Lung (tissue), 12 donors: ENCODE data around the gene RASGRF2. TPM values are rescaled to one million over a fixed set of nuclear protein-coding genes. Genes with fewer than 3 reads are reported as not detected.

Experiments
- ATAC-seq: fragments of 200-7000 bp; cut with Tn5 transposase; one replicate; pipeline ENCODE4 v1.9.1; 2020; ENCODE audit warnings: moderate number of reproducible peaks; ENCODE audit not compliant: insufficient read depth, low FRiP score
- DNase-seq, 3 donors: peaks; one replicate each; pipeline ENCODE4 v3.0.0-alpha.2; 2013 to 2017
- H3K27ac ChIP-seq, 2 donors: one replicate each; pipeline ENCODE4 v1.5.1; 2013; ENCODE audit warnings: mild to moderate bottlenecking in 2 of 2, moderate library complexity in 2 of 2, control low read depth in 1 of 2, inconsistent platforms in 1 of 2, low read depth in 1 of 2, low read length in 1 of 2
- H3K27me3 ChIP-seq, 3 donors: one replicate each; pipeline ENCODE4 v1.5.1; 2013; ENCODE audit warnings: low read length in 2 of 3; ENCODE audit not compliant: control insufficient read depth in 3 of 3, insufficient read depth in 3 of 3
- H3K36me3 ChIP-seq, 4 donors: one replicate each; pipeline ENCODE4 v1.5.1; 2013; ENCODE audit warnings: low read length in 4 of 4, mild to moderate bottlenecking in 1 of 4, moderate library complexity in 1 of 4; ENCODE audit not compliant: control insufficient read depth in 4 of 4, insufficient read depth in 4 of 4
- H3K4me1 ChIP-seq, 5 donors: one replicate each; pipeline ENCODE4 v1.5.1; 2013; ENCODE audit warnings: low read length in 5 of 5, mild to moderate bottlenecking in 2 of 5, moderate library complexity in 1 of 5; ENCODE audit not compliant: control insufficient read depth in 5 of 5, insufficient read depth in 5 of 5
- H3K4me3 ChIP-seq: one replicate; pipeline ENCODE4 v1.5.1; 2013; ENCODE audit warnings: mild to moderate bottlenecking, control low read depth, moderate library complexity
- H3K9ac ChIP-seq, 2 donors: one replicate each; pipeline ENCODE4 v1.5.1; 2013; ENCODE audit warnings: low read length in 2 of 2, control low read depth in 1 of 2; ENCODE audit not compliant: insufficient read depth in 1 of 2
- H3K9me3 ChIP-seq, 4 donors: one replicate each; pipeline ENCODE4 v1.5.1; 2013; ENCODE audit warnings: low read length in 3 of 4, mild to moderate bottlenecking in 1 of 4, moderate library complexity in 1 of 4; ENCODE audit not compliant: control insufficient read depth in 4 of 4, insufficient read depth in 3 of 4
- WGBS, 2 donors: extraction: QIAGEN DNeasy Blood & Tissue Kit; methylation state at CpG; one replicate each; pipeline ENCODE4 v1.1.7; 2013; 5-methylcytosine and 5-hydroxymethylcytosine counted together
- polyA plus RNA-seq, 2 donors: library from polyadenylated mRNA; stranded (reverse); fragments of 200-250 nt; gene quantifications; one replicate each; pipeline ENCODE4 v1.2.1, GENCODE V29; 2013
- total RNA-seq, 2 donors: library from RNA; depleted of rRNA in 1 of 2; stranded (reverse); fragments of >200 nt in 1 of 2; gene quantifications; one replicate each; pipeline ENCODE4 v1.2.1, GENCODE V29; 2014 to 2021
- TF ChIP-seq, protein P1 (sequence below): IDR thresholded peaks from 2 replicates; pipeline ENCODE4 v1.5.1; 2012; ENCODE audit warnings: mild to moderate bottlenecking; ENCODE audit errors: control extremely low read depth, extremely low read depth
- donor health status: control.
- donor health status: control.
- donor health status: Bipolar disorder and iron deficiency.
- donor health status: healthy.
- donor health status: DM: yes; HTN: yes; CAD: no.

The RASGRF2 gene
- total and polyA plus RNA-seq, 4 donors: 1.0 to 12.0 (median 2.7) TPM

GRCh38 chr5:80964919-80965318, 4.8 kb downstream of the RASGRF2 start:
- WGBS, 2 donors: 79 to 95% methylated on average over 5 of the region's 5 CpGs
- Histone ChIP-seq H3K27me3 (peaks cover 4 to 56% (median 42%) of the 10 kb centered on the region in 3 donors), H3K9me3 (peaks cover 0 to 3% (median 0%) of the 10 kb centered on the region in 4 donors), H3K4me1 (peaks cover 0 to 13% (median 10%) of the 10 kb centered on the region in 5 donors), H3K4me3 (no peak overlapping the region), H3K36me3 (no peaks in the 10 kb centered on the region), H3K27ac (peak overlapping the region in 1 of 2 donors; percentile 74), H3K9ac (no peak overlapping the region)
- ATAC-seq (no peak), DNase-seq (no peak)
- TF ChIP-seq, protein P1, sequence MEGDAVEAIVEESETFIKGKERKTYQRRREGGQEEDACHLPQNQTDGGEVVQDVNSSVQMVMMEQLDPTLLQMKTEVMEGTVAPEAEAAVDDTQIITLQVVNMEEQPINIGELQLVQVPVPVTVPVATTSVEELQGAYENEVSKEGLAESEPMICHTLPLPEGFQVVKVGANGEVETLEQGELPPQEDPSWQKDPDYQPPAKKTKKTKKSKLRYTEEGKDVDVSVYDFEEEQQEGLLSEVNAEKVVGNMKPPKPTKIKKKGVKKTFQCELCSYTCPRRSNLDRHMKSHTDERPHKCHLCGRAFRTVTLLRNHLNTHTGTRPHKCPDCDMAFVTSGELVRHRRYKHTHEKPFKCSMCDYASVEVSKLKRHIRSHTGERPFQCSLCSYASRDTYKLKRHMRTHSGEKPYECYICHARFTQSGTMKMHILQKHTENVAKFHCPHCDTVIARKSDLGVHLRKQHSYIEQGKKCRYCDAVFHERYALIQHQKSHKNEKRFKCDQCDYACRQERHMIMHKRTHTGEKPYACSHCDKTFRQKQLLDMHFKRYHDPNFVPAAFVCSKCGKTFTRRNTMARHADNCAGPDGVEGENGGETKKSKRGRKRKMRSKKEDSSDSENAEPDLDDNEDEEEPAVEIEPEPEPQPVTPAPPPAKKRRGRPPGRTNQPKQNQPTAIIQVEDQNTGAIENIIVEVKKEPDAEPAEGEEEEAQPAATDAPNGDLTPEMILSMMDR: no peak

DNA sequence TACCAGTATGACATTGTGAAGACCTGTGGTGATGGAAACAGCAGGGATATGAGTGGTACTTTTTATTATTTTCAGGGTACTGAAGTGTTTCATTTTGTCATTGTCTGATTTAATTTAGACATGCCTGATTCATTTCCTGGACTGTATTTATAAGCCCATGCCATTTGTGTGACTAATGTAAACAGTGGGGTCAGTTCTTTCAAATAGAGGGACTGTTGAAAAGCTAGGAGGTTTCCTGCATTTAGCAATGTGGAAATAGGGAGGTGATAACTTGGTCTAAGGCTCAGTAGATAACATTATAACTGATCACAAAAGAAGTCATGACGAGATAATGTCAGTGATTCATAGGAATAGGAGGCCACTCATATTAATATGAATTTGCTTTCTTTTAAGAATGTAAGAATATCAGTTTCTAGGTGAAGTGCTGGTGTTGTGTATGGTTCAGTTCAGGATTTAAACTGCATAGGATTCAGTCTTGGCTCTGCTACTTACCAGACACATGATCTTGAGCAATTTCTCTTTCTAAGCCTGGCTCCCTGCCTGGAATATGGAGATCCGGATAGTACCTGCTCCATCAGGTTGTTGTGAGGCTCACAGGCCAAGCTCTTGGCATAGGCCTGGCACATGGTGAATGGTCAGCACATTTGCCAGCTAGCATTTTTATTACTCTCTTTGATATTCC, 7.5 kb downstream of the RASGRF2 start:
- Histone ChIP-seq H3K9me3 (peaks cover 0 to 1% (median 0%) of the 10 kb centered on the region in 4 donors), H3K9ac (no peak overlapping the region), H3K27ac (peak overlapping the region; percentile 31 to 53), H3K36me3 (no peaks in the 10 kb centered on the region), H3K4me3 (no peak overlapping the region), H3K4me1 (peaks cover 0 to 10% (median 4%) of the 10 kb centered on the region in 5 donors), H3K27me3 (peaks cover 0 to 35% (median 28%) of the 10 kb centered on the region in 3 donors)
- ATAC-seq (no peak), DNase-seq (peak in 2 of 3 donors; percentile 53 to 85)
- TF ChIP-seq, protein P1: no peak
- WGBS, 2 donors: 54 to 69% methylated on average over 2 of the region's 2 CpGs

- WGBS, 2 donors: 94% methylated on average over 4 of the region's 4 CpGs
- TF ChIP-seq, protein P1: no peak
- no peak for ATAC-seq
- Histone ChIP-seq H3K36me3 (no peaks in the 10 kb centered on the region), H3K27me3 (no peaks in the 10 kb centered on the region), H3K9me3 (no peaks in the 10 kb centered on the region), H3K9ac (no peak overlapping the region), H3K4me1 (peaks cover 0 to 14% (median 5%) of the 10 kb centered on the region in 5 donors), H3K4me3 (no peak overlapping the region), H3K27ac (no peak overlapping the region)
- no peak for DNase-seq
Measured at GRCh38 chr5:80973027-80973426, 12.9 kb downstream of the RASGRF2 start.
